ENCODE results near the gene BMAL1. TPM values are rescaled to one million over a fixed set of nuclear protein-coding genes. Genes with fewer than 3 reads are reported as not detected.

Gene BMAL1
- total and polyA plus RNA-seq, 2 of the 4 experiments (the other 2 are of a cell fraction): 8.8 to 9.9 TPM

GRCh38 chr11:13375798-13376197 is 98.2 kb downstream of the BMAL1 start:
- Histone ChIP-seq H2AK5ac (ENCODE audit: low read depth, low read length) (no peak overlapping the region), H4K20me1 (ENCODE audit: insufficient read depth, low read length) (no peaks in the 10 kb centered on the region), H4K8ac (ENCODE audit: low read depth in 2 of 2, low read length in 2 of 2) (no peak overlapping the region), H3K27me3 (ENCODE audit: control insufficient read depth, insufficient read depth, low read length) (no peaks in the 10 kb centered on the region), H3K18ac (ENCODE audit: low read depth, low read length) (no peak overlapping the region), H3K4me3 (ENCODE audit: insufficient read depth, low read depth, low read length) (no peak overlapping the region), H3K9me1 (ENCODE audit: insufficient read depth, low read length) (peaks cover 15% of the 10 kb centered on the region; the same call in 1 of the 2 replicates), H3K4me2 (ENCODE audit: low read depth, low read length) (no peak overlapping the region), H3K36me3 (ENCODE audit: control insufficient read depth, insufficient read depth, low read length) (peaks cover 38% of the 10 kb centered on the region), H2BK120ac (ENCODE audit: low read depth, low read length) (no peak overlapping the region), H3K9me3 (ENCODE audit: control insufficient read depth, insufficient read depth, low read length) (no peaks in the 10 kb centered on the region), H2BK15ac (ENCODE audit: low read depth, low read length) (no peak overlapping the region), H3K27ac (ENCODE audit: insufficient read depth, low read length) (no peak overlapping the region), H4K5ac (ENCODE audit: low read depth, low read length) (no peak overlapping the region), H3K4me1 (ENCODE audit: control insufficient read depth, insufficient read depth, low read length) (peaks cover 6% of the 10 kb centered on the region), H3K4ac (ENCODE audit: low read depth, low read length) (no peak overlapping the region), H3K56ac (ENCODE audit: extremely low read depth, insufficient read depth, low read length) (no peak overlapping the region), H2BK5ac (ENCODE audit: low read depth, low read length, poor library complexity, severe bottlenecking) (no peak overlapping the region), H3K23ac (ENCODE audit: low read depth, low read length) (no peak overlapping the region), H2AK9ac (replicated peaks; ENCODE audit: low read depth, low read length, poor library complexity) (no peak overlapping the region), H2AFZ (replicated peaks; ENCODE audit: low read length, poor library complexity) (no peak overlapping the region), H3K79me1 (ENCODE audit: low read depth in 1 of 2, low read length in 2 of 2) (no peaks in the 10 kb centered on the region), H2BK20ac (ENCODE audit: low read depth, low read length) (no peak overlapping the region), H3K14ac (replicated peaks; ENCODE audit: low read depth, low read length) (no peak overlapping the region), H3K9ac (ENCODE audit: low read depth, low read length) (no peak overlapping the region), H4K91ac (ENCODE audit: insufficient read depth, low read depth, low read length) (no peak overlapping the region)
- BruUV-seq (replicated peaks): no TSS peak
- ChIA-PET CTCF (no interaction called here), POLR2A (ENCODE audit: unreplicated experiment) (no interaction called here)
- intact Hi-C loops (cut with micrococcal nuclease): no loop called here
- ATAC-seq (ENCODE audit: low read depth) (no peak), DNase-seq (no peak)
- no peak for TF ChIP-seq CEBPB (IDR thresholded peaks at IDR 0.05; ENCODE audit: low read depth, low read length)
- no peak for TF ChIP-seq RAD21 (IDR thresholded peaks at IDR 0.05; ENCODE audit: low read length)
- TF ChIP-seq USF2 (IDR thresholded peaks at IDR 0.05; ENCODE audit: low read depth, low read length): no peak
- no peak for TF ChIP-seq MXI1 (IDR thresholded peaks at IDR 0.05; ENCODE audit: borderline replicate concordance, low read depth, low read length)
- TF ChIP-seq FOS (IDR thresholded peaks at IDR 0.05; ENCODE audit: low read depth, low read length): no peak
- TF ChIP-seq BHLHE40 (IDR thresholded peaks at IDR 0.05; ENCODE audit: low read depth, low read length): no peak
- TF ChIP-seq RCOR1 (IDR thresholded peaks at IDR 0.05; ENCODE audit: insufficient replicate concordance, low read length): no peak
- TF ChIP-seq RFX5 (IDR thresholded peaks at IDR 0.05; ENCODE audit: low read depth, low read length): no peak
- TF ChIP-seq ELK1 (IDR thresholded peaks at IDR 0.05; ENCODE audit: borderline replicate concordance, low read depth, low read length): no peak
- in situ Hi-C loops (cut with MboI; ENCODE audit: low sequenced_read_pairs): no loop called here
- dilution Hi-C loops (cut with HindIII; ENCODE audit: low sequenced_read_pairs, unreplicated experiment): no loop called here

All from IMR-90 (cell line).